Measurements from ENCODE around the gene LRMDA.

DNA sequence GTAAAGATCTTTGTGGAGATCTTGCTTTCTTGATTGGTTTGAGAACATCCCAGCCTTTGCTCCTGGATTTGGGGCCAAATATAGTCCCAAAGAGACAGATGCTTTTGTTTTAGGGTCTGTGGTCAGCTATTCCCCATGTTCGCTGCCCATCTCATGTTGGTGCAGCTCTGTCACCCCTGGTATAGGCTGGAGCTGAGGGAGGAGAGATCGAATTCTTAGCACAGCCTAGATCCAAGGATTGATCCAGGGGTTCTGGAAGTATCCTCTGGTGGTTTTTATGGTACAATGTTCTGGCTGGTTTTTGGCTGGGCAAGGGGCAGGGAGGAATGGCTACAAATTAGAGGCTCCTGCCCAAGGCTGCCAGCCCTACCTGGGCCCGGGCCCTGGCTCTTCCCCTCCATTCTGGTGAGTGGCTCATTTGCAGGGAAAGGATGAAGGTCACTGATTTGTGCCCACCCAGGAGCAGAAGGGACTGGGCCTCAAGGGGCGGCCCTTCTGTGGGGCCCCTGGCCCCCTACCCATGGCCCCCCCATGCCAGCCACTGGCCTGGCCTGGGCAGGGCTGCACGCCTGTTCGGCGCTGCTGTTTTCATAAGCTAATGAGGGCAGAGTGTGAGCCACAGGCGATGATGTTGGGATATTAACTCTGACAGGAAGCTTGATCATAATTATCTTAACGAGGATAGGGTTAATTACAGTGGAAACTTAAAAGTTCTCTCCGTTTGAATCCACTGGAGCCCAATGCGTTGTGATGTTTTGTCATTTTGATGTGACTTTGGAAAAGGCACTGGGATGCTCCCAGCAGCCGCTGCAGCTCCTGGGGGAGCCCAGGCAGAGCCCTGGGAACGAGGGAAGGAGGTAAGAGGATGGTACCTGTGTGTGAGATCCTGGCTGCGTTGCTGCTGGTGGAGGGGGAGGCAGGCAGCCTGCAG is 600.6 kb downstream of the LRMDA start:
- TF ChIP-seq, protein P1, sequence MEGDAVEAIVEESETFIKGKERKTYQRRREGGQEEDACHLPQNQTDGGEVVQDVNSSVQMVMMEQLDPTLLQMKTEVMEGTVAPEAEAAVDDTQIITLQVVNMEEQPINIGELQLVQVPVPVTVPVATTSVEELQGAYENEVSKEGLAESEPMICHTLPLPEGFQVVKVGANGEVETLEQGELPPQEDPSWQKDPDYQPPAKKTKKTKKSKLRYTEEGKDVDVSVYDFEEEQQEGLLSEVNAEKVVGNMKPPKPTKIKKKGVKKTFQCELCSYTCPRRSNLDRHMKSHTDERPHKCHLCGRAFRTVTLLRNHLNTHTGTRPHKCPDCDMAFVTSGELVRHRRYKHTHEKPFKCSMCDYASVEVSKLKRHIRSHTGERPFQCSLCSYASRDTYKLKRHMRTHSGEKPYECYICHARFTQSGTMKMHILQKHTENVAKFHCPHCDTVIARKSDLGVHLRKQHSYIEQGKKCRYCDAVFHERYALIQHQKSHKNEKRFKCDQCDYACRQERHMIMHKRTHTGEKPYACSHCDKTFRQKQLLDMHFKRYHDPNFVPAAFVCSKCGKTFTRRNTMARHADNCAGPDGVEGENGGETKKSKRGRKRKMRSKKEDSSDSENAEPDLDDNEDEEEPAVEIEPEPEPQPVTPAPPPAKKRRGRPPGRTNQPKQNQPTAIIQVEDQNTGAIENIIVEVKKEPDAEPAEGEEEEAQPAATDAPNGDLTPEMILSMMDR (IDR thresholded peaks at IDR 0.05; ENCODE audit: control extremely low read depth in 1 of 3, insufficient read depth in 1 of 3, low read depth in 1 of 3, low read length in 3 of 3) = no peak
- TF ChIP-seq POLR2A (IDR thresholded peaks at IDR 0.05; ENCODE audit: control extremely low read depth in 1 of 2, low read depth in 2 of 2, low read length in 2 of 2) (no peak), JUN (IDR thresholded peaks at IDR 0.05; ENCODE audit: low read depth, low read length) (no peak), TEAD4 (IDR thresholded peaks at IDR 0.05; ENCODE audit: low read depth, low read length) (no peak), JUND (IDR thresholded peaks at IDR 0.05; ENCODE audit: low read length) (no peak), GTF2F1 (IDR thresholded peaks at IDR 0.05; ENCODE audit: borderline replicate concordance, low read depth, low read length) (no peak), POLR2AphosphoS5 (IDR thresholded peaks at IDR 0.05; ENCODE audit: low read depth, low read length) (no peak), RFX5 (IDR thresholded peaks at IDR 0.05; ENCODE audit: borderline replicate concordance, low read depth, low read length) (no peak)
- TF ChIP-seq, protein P2, sequence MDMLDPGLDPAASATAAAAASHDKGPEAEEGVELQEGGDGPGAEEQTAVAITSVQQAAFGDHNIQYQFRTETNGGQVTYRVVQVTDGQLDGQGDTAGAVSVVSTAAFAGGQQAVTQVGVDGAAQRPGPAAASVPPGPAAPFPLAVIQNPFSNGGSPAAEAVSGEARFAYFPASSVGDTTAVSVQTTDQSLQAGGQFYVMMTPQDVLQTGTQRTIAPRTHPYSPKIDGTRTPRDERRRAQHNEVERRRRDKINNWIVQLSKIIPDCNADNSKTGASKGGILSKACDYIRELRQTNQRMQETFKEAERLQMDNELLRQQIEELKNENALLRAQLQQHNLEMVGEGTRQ (IDR thresholded peaks at IDR 0.05; ENCODE audit: low read length) = no peak
- TF ChIP-seq, protein P3, sequence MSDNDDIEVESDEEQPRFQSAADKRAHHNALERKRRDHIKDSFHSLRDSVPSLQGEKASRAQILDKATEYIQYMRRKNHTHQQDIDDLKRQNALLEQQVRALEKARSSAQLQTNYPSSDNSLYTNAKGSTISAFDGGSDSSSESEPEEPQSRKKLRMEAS (IDR thresholded peaks at IDR 0.05) = no peak
